Osteoblast (primary cell): Measurements from ENCODE around the gene C1orf159. TPM values are rescaled to one million over a fixed set of nuclear protein-coding genes. Genes with fewer than 3 reads are reported as not detected.

Experiments
- DNase-seq: peaks from one replicate; pipeline ENCODE4 v3.0.0; 2011; ENCODE audit warnings: low spot score, mixed read lengths; ENCODE audit not compliant: insufficient read length; ENCODE audit errors: missing footprints
- H2AFZ ChIP-seq: 2 replicates; pipeline ENCODE4 v1.6.0; 2011; ENCODE audit warnings: mild to moderate bottlenecking, low read length
- H3K27ac ChIP-seq: 2 replicates; pipeline ENCODE4 v1.5.1; 2011; ENCODE audit warnings: mild to moderate bottlenecking, low read depth, low read length, moderate library complexity
- H3K27me3 ChIP-seq: 2 replicates; pipeline ENCODE4 v1.6.0; 2012; ENCODE audit warnings: mild to moderate bottlenecking, control low read depth, inconsistent platforms, low read length, moderate library complexity; ENCODE audit not compliant: insufficient read depth
- H3K36me3 ChIP-seq: 2 replicates; pipeline ENCODE4 v1.5.1; 2011; ENCODE audit warnings: mild to moderate bottlenecking, low read length, control low read depth, moderate library complexity; ENCODE audit not compliant: insufficient read depth
- H3K4me1 ChIP-seq: 2 replicates; pipeline ENCODE4 v1.5.1; 2011; ENCODE audit warnings: mild to moderate bottlenecking, low read length, control low read depth, moderate library complexity; ENCODE audit not compliant: insufficient read depth
- H3K4me2 ChIP-seq: 2 replicates; pipeline ENCODE4 v1.6.0; 2011; ENCODE audit warnings: mild to moderate bottlenecking, low read length; ENCODE audit not compliant: insufficient read depth
- H3K4me3 ChIP-seq: fragments of 200-600 bp; sonication (generic); 3 replicates; pipeline ENCODE4 v1.5.1; 2012; ENCODE audit warnings: mild to moderate bottlenecking, low read length, inconsistent platforms; ENCODE audit not compliant: insufficient read depth
- H3K79me2 ChIP-seq: 2 replicates; pipeline ENCODE4 v1.6.0; 2012; ENCODE audit warnings: mild to moderate bottlenecking, low read length, control low read depth, inconsistent platforms; ENCODE audit not compliant: insufficient read depth
- H3K9me3 ChIP-seq: 2 replicates; pipeline ENCODE4 v1.5.1; 2011; ENCODE audit warnings: low read depth, low read length, control low read depth
- H4K20me1 ChIP-seq: 2 replicates; pipeline ENCODE4 v1.6.0; 2012; ENCODE audit warnings: mild to moderate bottlenecking, low read length, control low read depth; ENCODE audit not compliant: insufficient read depth
- CTCF ChIP-seq: IDR thresholded peaks from 2 replicates; pipeline ENCODE4 v1.5.1; 2011; ENCODE audit warnings: mild to moderate bottlenecking, low read depth, low read length, moderate library complexity; ENCODE audit errors: extremely low read depth
- total RNA-seq: library from RNA; depleted of rRNA; stranded (reverse); fragments of >200 nt; gene quantifications from 2 replicates; pipeline ENCODE4 v1.2.3, GENCODE V29; 2012

C1orf159 gene
- total RNA-seq, 1 donor = 5.4 TPM

DNA sequence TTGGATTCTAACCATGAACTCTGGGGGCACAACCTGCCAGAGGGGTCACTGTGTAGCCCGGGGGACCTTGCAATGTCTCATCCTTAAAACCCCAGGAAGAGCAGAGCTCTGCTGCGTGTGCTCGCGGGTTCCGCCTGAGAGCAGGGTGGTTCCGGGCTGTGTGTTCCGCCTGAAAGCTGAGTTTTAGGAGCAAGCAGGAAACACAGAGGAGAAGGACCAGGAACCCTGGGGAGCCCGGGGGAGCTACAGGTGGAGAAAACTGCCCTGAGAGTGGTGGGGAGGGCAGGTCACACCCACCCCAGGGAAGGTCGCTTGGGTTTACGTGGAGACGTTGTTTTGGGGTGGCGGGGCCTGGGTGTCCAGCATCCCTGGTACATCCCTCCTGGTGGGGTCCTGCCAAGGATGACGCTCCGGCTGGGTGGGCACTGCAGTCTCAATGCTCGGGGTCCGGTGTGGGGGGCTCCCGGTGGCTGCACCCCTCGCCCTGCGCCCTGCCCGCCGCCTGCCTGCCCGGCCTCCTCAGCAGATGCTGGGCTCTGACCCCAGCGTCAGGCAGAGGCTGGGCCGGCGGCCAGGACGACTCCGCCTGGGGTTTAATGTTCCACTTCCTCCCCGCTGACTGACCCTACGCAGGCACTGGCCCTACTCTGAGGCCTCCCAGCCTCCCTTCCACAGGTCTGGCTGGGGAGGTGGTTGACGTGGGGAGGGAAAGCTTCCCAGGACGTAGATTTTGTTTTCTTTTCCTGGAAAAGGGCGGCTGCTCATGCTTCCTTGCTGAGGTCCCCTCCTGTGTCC, 17.3 kb upstream of the C1orf159 start:
- H3K36me3 ChIP-seq = no peaks in the 10 kb centered on the region
- H3K79me2 ChIP-seq = no peaks in the 10 kb centered on the region
- no peak overlapping the region for H3K4me2 ChIP-seq
- no peaks in the 10 kb centered on the region for H3K27me3 ChIP-seq
- H3K4me3 ChIP-seq = no peak overlapping the region
- no peaks in the 10 kb centered on the region for H3K4me1 ChIP-seq
- no peak overlapping the region for H2AFZ ChIP-seq
- no peaks in the 10 kb centered on the region for H4K20me1 ChIP-seq
- no peak for DNase-seq
- no peak for TF ChIP-seq CTCF
- H3K9me3 ChIP-seq = no peaks in the 10 kb centered on the region
- H3K27ac ChIP-seq = no peak overlapping the region

- Histone ChIP-seq H3K4me2 (no peak overlapping the region), H3K36me3 (no peaks in the 10 kb centered on the region), H4K20me1 (no peaks in the 10 kb centered on the region), H3K79me2 (no peaks in the 10 kb centered on the region), H3K27me3 (no peaks in the 10 kb centered on the region), H3K27ac (no peak overlapping the region), H3K4me3 (no peak overlapping the region), H2AFZ (no peak overlapping the region), H3K4me1 (no peaks in the 10 kb centered on the region), H3K9me3 (no peaks in the 10 kb centered on the region)
- DNase-seq = no peak
- no peak for TF ChIP-seq CTCF
Observed at GRCh38 chr1:1132042-1132950, 16.4 kb upstream of the C1orf159 start.

DNA sequence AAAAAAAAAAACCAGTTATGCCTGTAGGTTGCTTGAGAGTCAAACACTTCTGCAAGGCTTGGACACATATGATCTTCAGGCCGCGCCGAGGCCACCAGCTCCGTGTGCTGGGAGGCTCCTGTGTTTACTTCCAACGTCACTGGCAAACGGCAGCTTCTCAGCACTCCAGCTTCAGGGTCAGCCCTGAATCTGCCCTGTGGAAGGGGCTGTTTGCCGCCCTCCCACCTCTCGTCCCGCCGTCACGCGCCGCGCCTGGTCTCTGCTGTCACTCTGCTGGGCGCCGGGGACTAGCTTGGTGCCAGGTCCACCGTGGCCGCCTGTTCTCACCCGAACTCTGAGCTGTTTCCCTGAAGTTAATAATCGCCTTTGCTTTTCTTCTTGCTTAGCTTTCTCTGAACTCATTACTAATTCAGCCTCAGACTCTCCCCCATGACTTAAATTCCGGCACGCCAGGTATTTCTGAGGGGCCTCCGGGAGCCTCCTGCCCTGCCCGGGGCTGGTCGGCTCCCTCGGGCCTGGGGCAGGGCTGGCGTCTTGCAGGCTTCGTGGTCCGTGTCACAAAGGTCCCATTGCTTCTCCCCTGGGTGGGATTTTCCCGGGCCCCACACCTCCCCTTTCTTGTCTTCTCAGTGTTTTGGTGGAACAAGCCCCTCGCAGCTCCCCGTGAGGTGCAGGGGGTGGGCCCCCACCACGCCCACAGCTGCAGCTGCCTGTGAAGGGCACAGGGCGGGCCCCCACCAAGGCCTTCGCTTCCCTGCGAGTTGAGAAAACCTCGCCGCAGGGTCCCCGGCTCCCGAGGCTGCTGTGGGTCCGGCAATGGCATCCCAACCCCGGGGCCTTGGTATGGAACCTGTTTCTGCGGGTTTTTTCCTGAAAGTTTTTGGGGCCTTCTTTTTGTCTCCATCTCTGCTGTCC, 14.6 kb upstream of the C1orf159 start:
- Histone ChIP-seq H3K79me2 (no peaks in the 10 kb centered on the region), H3K4me2 (no peak overlapping the region), H3K27ac (no peak overlapping the region), H3K9me3 (no peaks in the 10 kb centered on the region), H3K36me3 (no peaks in the 10 kb centered on the region), H2AFZ (no peak overlapping the region), H3K27me3 (no peaks in the 10 kb centered on the region), H4K20me1 (no peaks in the 10 kb centered on the region), H3K4me3 (no peak overlapping the region), H3K4me1 (no peaks in the 10 kb centered on the region)
- no peak for TF ChIP-seq CTCF
- DNase-seq = no peak
